Measurements from ENCODE around the gene CCDC57.

- no peak for TF ChIP-seq GATA3 (IDR thresholded peaks at IDR 0.05; ENCODE audit: low read depth, low read length)
- no peak for TF ChIP-seq GATA2 (IDR thresholded peaks at IDR 0.05; ENCODE audit: low read depth, low read length)
Observed at GRCh38 chr17:82164853-82165252, 47.8 kb downstream of the CCDC57 start.
